Measurements from ENCODE around the gene FKBP10.
A peak's percentile ranks its signal among the peaks of the same experiment; 100 is the strongest.
"Not testable (repeated sequence)": the region's sequence is repeated elsewhere in the genome, so short reads cannot be mapped to it uniquely, and the experiment has no call there.

The FKBP10 gene

DNA sequence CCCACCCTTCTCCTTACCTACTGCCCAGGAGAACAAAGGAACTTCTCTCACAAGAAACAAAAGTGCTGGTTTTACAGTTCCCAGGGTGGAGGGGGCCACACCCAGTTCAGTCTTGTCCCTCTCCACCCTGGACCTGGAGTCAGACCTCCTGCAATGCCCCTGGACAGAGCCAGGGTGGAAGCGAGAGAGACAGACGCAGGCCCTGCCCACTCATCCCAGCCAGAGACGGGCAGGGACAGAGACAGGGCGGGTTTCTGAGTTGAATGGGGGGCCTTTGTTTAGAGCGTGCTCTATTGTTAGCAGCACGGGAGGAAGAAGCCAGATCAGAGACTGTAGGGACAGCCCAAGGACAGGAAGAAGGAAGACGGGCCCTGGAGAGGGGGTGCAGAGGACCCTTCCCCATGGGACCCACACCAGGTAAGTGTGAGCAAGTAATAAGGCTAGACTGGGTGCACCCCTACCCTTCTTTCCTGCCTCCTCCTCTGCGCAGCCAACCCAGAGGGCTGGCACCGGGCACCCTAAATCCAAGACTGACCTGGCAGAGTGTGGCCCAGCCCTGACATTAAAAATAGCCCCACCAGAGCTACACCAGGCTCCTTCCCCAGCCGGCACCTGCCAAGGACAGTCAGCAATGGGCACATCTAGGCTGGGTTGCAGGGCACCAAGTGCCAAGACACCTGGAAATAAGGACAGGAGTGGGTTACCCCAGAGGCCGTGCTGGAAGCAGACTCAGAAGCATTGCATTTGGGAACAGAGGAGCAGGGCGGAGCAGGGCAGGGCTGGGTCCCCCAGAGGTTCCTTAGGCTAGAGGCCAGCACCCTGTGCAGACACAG lies 37.2 kb upstream of the FKBP10 start:
- DNase-seq (ENCODE audit: low spot score in 2 of 2): no peak
- H3K27ac Mint-ChIP-seq (ENCODE audit: low read depth): no peak overlapping the region
- H3K27me3 Mint-ChIP-seq: peaks cover 26% of the 10 kb centered on the region
- peaks cover 4% of the 10 kb centered on the region for H3K36me3 Mint-ChIP-seq (ENCODE audit: insufficient read depth)
- H3K4me1 Mint-ChIP-seq: no peaks in the 10 kb centered on the region
- no peaks in the 10 kb centered on the region for H3K9me3 Mint-ChIP-seq
- no peak for ATAC-seq (replicated peaks; ENCODE audit: extremely low read depth, poor library complexity, severe bottlenecking)
- H3K4me3 Mint-ChIP-seq: no peak overlapping the region

DNA sequence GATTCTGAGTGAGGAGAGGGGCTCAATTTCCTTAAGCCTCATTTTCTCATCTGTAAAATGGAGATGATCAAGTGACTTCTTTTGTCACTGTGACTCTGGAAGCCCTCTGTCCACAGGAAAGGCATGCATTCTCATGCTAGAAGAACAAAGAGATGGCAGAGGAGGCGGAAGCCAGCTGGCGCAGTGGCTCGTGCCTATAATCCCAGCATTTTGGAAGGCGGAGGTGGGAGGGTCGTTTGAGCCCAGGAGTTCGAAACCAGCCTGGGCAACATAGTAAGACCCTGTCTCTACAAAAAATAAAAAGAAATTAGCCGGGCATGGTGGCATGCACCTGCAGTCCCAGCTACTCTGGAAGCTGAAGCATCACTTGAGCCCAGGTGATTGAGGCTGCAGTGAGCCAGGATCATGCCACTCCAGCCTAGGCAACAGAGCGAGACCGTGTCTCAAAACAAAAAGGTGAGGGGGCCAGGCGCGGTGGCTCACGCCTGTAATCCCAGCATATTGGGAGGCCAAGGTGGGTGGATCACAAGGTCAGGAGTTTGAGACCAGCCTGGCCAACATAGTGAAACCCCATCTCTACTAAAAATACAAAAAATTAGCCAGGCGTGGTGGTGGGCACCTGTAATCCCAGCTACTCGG lies 36.4 kb upstream of the FKBP10 start:
- not testable (repeated sequence) for H3K36me3 Mint-ChIP-seq (ENCODE audit: insufficient read depth); DNase-seq (ENCODE audit: low spot score in 2 of 2); H3K4me3 Mint-ChIP-seq; H3K4me1 Mint-ChIP-seq; H3K9me3 Mint-ChIP-seq; ATAC-seq (replicated peaks; ENCODE audit: extremely low read depth, poor library complexity, severe bottlenecking); H3K27ac Mint-ChIP-seq (ENCODE audit: low read depth)
- peaks cover 34% of the 10 kb centered on the region for H3K27me3 Mint-ChIP-seq

DNA sequence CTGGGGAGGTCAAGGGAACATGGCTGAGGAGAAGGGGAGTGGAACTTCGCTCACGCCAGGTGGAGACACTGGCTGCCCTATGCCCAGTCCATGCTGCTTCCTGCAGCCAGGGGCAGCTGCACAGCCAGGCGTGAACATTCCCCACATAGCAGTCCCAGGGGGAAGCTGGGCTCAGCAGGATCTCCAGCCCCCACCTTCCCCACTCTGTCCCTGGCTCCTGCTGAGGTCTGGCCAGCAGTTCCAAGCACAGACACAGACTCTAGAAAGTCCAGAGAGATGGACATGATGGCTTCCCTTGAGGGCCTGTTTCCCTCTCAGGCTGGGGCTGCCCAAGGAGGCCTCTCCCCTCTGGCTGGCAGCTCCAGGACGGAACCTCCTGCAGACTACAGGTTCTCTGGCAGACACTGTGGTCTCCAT lies 35.6 kb upstream of the FKBP10 start:
- no peak overlapping the region for H3K4me3 Mint-ChIP-seq
- no peak for DNase-seq (ENCODE audit: low spot score in 2 of 2)
- peaks cover 42% of the 10 kb centered on the region for H3K27me3 Mint-ChIP-seq
- ATAC-seq (replicated peaks; ENCODE audit: extremely low read depth, poor library complexity, severe bottlenecking): no peak
- H3K27ac Mint-ChIP-seq (ENCODE audit: low read depth): no peak overlapping the region
- no peaks in the 10 kb centered on the region for H3K4me1 Mint-ChIP-seq
- no peaks in the 10 kb centered on the region for H3K9me3 Mint-ChIP-seq
- H3K36me3 Mint-ChIP-seq (ENCODE audit: insufficient read depth): peaks cover 4% of the 10 kb centered on the region

DNA sequence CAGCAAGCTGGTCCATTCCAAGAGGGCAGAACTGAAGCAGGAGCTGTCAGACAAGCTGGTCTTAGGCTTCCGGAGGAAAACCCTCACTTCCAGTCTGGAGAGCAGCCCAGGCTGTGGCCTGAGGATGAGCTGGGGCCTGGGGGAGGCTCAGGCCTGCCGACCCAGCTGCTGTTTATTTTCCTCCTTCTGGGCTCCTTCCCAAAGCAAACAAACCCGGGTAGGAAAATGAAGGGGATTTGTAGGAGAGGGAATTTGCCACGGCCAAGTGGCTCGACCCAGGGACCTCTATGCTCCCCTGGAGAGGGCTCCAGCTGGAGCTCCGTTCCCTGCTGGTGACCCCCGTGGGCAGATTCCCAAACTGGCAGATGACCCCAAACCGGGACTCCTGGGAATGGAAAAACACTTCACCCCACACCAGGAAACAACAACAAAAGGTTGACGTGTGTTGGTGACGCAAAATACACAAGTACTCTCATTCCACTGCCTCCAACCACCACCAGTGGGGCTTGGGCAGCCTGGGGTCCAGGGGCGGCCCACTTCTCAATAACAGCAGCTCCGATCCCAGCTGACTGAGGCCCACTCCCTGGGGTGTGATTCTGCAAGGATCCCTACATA lies 35.1 kb upstream of the FKBP10 start:
- H3K27me3 Mint-ChIP-seq: peaks cover 47% of the 10 kb centered on the region
- H3K36me3 Mint-ChIP-seq (ENCODE audit: insufficient read depth): peaks cover 4% of the 10 kb centered on the region
- H3K9me3 Mint-ChIP-seq: no peaks in the 10 kb centered on the region
- no peak overlapping the region for H3K4me3 Mint-ChIP-seq
- H3K27ac Mint-ChIP-seq (ENCODE audit: low read depth): no peak overlapping the region
- no peaks in the 10 kb centered on the region for H3K4me1 Mint-ChIP-seq
- no peak for DNase-seq (ENCODE audit: low spot score in 2 of 2)
- no peak for ATAC-seq (replicated peaks; ENCODE audit: extremely low read depth, poor library complexity, severe bottlenecking)

DNA sequence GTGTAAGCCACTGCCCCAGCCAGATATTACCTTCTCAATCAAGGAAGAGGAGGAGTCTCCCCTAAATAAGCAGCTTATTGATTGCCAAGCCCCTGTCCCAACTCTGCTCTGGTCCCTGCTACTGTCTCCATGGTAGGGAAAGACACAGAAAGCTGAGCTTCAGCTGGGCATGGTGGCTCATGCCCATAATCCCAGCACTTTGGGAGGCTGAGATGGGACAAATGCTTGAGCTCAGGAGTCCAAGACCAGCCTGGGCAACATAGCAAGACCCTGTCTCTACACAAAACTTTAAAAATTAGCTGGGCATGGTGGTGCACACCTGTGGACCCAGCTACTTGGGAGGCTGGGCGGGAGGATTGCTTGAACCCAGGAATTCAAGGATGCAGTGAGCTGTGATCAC lies 32.9 kb upstream of the FKBP10 start:
- ATAC-seq (replicated peaks; ENCODE audit: extremely low read depth, poor library complexity, severe bottlenecking) (no peak), DNase-seq (ENCODE audit: low spot score in 2 of 2) (no peak)
- Mint-ChIP-seq H3K36me3 (ENCODE audit: insufficient read depth) (peaks cover 2% of the 10 kb centered on the region), H3K27ac (ENCODE audit: low read depth) (no peak overlapping the region), H3K4me3 (no peak overlapping the region), H3K27me3 (peaks cover 64% of the 10 kb centered on the region), H3K9me3 (no peaks in the 10 kb centered on the region), H3K4me1 (no peaks in the 10 kb centered on the region)

DNA sequence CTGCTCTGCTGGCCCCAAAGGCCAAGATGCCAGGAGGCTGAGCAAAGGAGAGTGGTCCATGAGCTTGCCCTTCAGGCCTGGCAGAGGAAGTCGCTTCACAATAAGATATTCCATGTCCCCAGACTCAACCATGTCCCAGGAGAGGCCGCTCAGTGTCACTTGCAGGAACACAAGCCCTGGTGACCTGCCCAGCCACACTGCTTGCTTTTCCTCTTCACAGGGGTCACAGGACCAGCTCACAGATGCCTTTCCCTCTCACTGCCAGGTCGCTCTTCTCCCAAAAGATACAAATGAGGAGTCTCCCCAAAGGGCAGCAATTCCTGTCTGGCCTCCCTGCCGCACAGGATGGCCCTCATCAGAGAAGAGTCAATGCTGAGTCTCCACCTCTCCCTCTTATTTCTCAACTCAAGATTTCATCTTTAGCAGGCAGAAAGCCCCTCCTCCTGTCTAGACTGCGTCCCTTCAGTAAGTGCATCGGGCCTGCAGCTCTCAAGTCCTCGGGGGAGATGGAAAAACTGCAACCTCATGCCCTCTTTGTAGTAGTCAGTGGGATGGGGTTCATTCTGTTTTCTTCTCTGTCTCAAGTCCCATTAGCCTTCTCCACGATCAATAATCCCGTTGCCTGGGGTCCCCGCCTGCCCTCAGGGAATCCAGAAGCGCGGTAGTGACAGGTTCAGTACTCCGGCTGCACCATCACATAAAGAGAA lies 31.2 kb upstream of the FKBP10 start:
- no peaks in the 10 kb centered on the region for H3K9me3 Mint-ChIP-seq
- no peaks in the 10 kb centered on the region for H3K4me1 Mint-ChIP-seq
- no peak overlapping the region for H3K27ac Mint-ChIP-seq (ENCODE audit: low read depth)
- no peak for ATAC-seq (replicated peaks; ENCODE audit: extremely low read depth, poor library complexity, severe bottlenecking)
- no peak for DNase-seq (ENCODE audit: low spot score in 2 of 2)
- H3K36me3 Mint-ChIP-seq (ENCODE audit: insufficient read depth): peaks cover 2% of the 10 kb centered on the region
- no peak overlapping the region for H3K4me3 Mint-ChIP-seq
- peaks cover 58% of the 10 kb centered on the region for H3K27me3 Mint-ChIP-seq

DNA sequence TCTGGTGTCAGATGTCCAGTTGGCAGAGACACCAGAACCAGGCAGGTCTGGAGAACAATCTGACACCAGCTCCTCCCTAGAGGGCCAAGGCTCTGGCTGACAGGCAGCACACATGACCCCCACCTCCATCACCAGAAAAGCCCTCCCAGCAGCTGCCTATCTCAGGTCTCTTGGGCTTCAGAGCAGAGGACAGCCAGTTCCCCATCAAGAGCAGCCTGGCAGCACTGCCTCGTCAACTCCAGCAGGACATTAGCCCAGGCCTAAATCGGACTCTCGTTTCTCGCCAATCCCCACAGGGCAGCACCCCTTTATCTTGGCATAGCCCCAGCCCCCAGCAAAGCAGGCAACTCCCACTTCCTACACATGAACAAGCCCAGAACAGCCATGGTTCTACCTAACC lies 30.7 kb upstream of the FKBP10 start:
- no peak overlapping the region for H3K27ac Mint-ChIP-seq (ENCODE audit: low read depth)

DNA sequence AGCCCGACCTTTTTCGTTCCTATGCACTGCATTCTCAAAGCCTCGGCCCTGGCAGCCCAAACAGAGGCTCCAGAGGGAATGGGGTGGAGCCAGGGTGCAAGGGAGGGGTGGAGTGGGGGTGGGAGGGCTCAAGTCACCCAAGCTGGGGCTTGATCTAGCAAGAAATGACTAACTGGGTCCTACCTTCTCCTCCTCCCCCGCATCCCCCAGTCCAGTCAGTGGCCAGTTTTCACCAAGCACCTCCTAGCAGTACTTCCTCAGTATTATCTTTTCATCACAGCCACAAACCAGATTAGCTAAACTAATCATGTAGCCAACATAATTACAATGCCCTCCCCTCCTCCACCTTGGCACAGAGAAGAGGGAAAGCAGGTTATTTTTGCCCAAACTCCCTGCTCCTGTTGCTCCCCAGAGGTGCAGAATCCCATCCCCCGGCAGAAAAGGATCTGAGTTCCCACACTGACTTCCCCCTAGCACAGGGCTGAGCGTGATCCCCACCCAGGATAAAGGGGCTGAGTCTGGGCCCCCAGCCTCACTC lies 28.5 kb upstream of the FKBP10 start:
- H3K27ac Mint-ChIP-seq (ENCODE audit: low read depth): no peak overlapping the region
- H3K4me1 Mint-ChIP-seq: peaks cover 9% of the 10 kb centered on the region
- ATAC-seq (replicated peaks; ENCODE audit: extremely low read depth, poor library complexity, severe bottlenecking) (no peak), DNase-seq (ENCODE audit: low spot score in 2 of 2) (no peak)
- no peaks in the 10 kb centered on the region for H3K9me3 Mint-ChIP-seq
- peaks cover 57% of the 10 kb centered on the region for H3K27me3 Mint-ChIP-seq
- H3K4me3 Mint-ChIP-seq: no peak overlapping the region
- no peaks in the 10 kb centered on the region for H3K36me3 Mint-ChIP-seq (ENCODE audit: insufficient read depth)

More for the DNA sequence above, 30.7 kb upstream of the FKBP10 start:
- H3K36me3 Mint-ChIP-seq (ENCODE audit: insufficient read depth): peaks cover 2% of the 10 kb centered on the region
- ATAC-seq (replicated peaks; ENCODE audit: extremely low read depth, poor library complexity, severe bottlenecking) (no peak), DNase-seq (ENCODE audit: low spot score in 2 of 2) (no peak)
- no peak overlapping the region for H3K4me3 Mint-ChIP-seq
- H3K27me3 Mint-ChIP-seq: peaks cover 57% of the 10 kb centered on the region
- no peaks in the 10 kb centered on the region for H3K9me3 Mint-ChIP-seq
- no peaks in the 10 kb centered on the region for H3K4me1 Mint-ChIP-seq

DNA sequence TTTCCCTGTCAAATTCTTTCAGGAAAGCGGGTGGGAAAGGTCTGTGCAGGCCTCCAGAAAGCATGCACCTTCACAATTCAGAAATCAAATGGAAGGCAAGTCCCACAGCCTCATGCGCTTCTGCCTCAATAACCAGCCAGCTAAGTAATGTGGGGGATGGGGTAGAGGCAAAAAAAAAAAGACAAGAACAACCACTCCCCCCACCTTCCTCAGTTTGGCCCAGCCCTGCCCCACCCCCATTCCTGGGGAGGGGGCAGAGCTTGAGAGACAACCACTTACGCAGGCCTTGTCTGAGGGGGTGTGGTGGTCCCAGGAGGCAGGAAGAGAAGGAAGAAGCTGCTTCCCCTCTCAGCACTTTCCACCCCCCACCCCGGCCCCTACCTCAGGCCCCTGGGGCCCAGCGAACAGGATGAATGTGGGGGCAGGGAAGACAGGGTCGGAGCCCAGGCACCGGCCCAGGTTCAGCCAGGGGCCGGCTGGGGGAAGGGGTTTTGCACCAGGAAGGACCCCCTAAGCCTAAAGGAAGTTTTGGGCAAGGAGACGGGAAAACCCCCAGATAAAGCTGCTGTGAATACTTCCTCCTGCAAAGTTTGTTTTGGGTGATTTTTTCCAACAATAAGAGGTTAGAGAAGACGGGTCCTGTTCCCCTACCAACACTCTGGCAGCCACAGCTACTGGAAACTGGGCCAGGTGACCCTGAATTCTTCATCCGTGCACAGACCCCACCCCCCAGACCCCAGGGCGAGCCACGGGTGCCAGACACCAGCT lies 27.5 kb upstream of the FKBP10 start:
- H3K9me3 Mint-ChIP-seq: no peaks in the 10 kb centered on the region
- no peak for DNase-seq (ENCODE audit: low spot score in 2 of 2)
- peaks cover 9% of the 10 kb centered on the region for H3K4me1 Mint-ChIP-seq
- H3K27ac Mint-ChIP-seq (ENCODE audit: low read depth): no peak overlapping the region
- peak overlapping the region; percentile 53 for H3K4me3 Mint-ChIP-seq
- ATAC-seq (replicated peaks; ENCODE audit: extremely low read depth, poor library complexity, severe bottlenecking): no peak
- H3K36me3 Mint-ChIP-seq (ENCODE audit: insufficient read depth): no peaks in the 10 kb centered on the region
- peaks cover 60% of the 10 kb centered on the region for H3K27me3 Mint-ChIP-seq

DNA sequence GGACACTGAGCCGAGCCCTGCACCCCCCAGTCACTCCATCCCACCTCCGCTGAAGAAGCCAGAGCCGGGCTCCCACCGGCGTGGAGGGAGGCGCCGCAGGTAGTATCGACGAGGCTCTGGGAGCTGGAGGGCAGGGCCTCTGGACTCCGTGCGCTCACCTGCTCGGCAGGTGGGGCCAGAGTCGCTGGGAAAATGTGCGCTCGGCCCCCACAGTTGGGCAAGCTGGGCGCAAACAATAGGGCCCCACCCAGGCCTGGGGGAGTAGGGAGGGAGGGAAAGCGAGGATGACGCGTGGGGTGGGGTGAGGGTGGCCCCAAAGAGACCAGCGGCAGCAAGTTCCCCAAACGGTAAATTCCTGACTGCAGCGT lies 27.0 kb upstream of the FKBP10 start:
- no peaks in the 10 kb centered on the region for H3K9me3 Mint-ChIP-seq
- H3K4me3 Mint-ChIP-seq: peak overlapping the region; percentile 53
- no peak for ATAC-seq (replicated peaks; ENCODE audit: extremely low read depth, poor library complexity, severe bottlenecking)
- peaks cover 9% of the 10 kb centered on the region for H3K4me1 Mint-ChIP-seq
- H3K27ac Mint-ChIP-seq (ENCODE audit: low read depth): no peak overlapping the region
- DNase-seq (ENCODE audit: low spot score in 2 of 2): no peak
- peaks cover 54% of the 10 kb centered on the region for H3K27me3 Mint-ChIP-seq
- peaks cover 2% of the 10 kb centered on the region for H3K36me3 Mint-ChIP-seq (ENCODE audit: insufficient read depth)

DNA sequence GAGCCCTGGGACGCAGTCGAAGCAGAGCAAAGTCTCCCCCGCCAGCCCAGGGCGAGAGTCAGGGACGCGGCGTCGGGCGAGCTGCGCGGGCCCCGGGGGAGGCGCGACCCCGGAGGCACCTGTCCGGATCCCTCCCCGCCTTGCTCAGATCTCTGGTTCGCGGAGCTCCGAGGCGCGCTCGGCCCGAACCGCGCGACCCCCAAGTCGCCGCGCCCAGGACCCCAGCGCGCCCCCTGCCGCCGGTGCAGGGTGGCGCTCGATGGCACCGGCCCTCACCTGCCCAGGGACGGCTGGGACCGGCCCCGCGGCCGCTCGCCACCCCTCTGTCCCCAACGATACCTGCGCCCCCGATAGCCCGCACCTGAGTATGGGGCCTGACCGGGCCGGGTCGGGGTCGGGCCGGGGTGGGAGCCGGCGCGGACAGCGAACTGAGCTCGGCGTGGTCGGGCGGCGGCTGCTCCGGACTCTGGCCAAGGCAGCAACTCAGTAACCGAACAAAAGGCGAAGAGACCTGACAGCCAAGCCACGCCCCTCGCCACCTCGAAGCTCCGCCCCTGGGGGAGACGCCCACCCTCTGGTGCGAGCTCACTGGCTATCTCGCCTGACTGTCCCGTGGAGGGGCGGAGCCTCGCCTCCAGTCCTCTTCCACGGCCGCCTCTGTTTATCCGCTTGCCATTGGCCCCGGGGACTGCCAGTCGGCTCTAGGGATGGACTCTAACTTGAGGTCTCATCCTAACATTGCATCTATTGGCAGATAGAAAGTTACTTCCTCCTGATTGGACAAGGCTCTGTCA lies 26.4 kb upstream of the FKBP10 start, which contains the start of gene JUP:
TSS of gene JUP (minus strand) at position 485 of the 794 bp plus-strand sequence. CDS start 14,857 bp downstream, outside the sequence.
- Mint-ChIP-seq H3K27me3 (peaks cover 49% of the 10 kb centered on the region), H3K27ac (ENCODE audit: low read depth) (no peak within 1 kb of the TSS), H3K9me3 (no peaks in the 10 kb centered on the region), H3K4me3 (peak within 1 kb of the TSS; percentile 69), H3K36me3 (ENCODE audit: insufficient read depth) (peaks cover 2% of the 10 kb centered on the region), H3K4me1 (peaks cover 9% of the 10 kb centered on the region)
- peak; percentile 72 to 78 for DNase-seq (ENCODE audit: low spot score in 2 of 2)
- ATAC-seq (replicated peaks; ENCODE audit: extremely low read depth, poor library complexity, severe bottlenecking): peak; percentile 82
